K562 (cell line): ENCODE results near the gene DSCAM.

Source experiments
- CTCF ChIP-seq, 3 experiments: IDR thresholded peaks in 2 of 3; conservative IDR thresholded peaks in 1 of 3; 2 replicates each; pipeline ENCODE4 v1.5.1; 2011 to 2012; ENCODE audit warnings: low read length in 3 of 3, mild to moderate bottlenecking in 3 of 3, control low read depth in 2 of 3, improper control_type of control experiment in 1 of 3, inconsistent platforms in 1 of 3, low read depth in 1 of 3, mixed read lengths in 1 of 3, moderate library complexity in 1 of 3; ENCODE audit not compliant: insufficient read depth in 2 of 3
- ESRRA ChIP-seq: fragments of 450-650 bp; IDR thresholded peaks from 2 replicates; pipeline ENCODE4 v1.6.1; 2014; ENCODE audit warnings: low read depth, mild to moderate bottlenecking, moderate library complexity, borderline replicate concordance
- MAFG ChIP-seq: fragments of 450-650 bp; conservative IDR thresholded peaks from 2 replicates; pipeline ENCODE4 v1.6.1; 2016; ENCODE audit warnings: missing genetic modification characterization, missing compliant biosample characterization
- MTA2 ChIP-seq: fragments of 450-650 bp; IDR thresholded peaks from 2 replicates; pipeline ENCODE4 v1.6.1; 2016; ENCODE audit warnings: low read depth
- PREB ChIP-seq: sonication (generic); formaldehyde crosslinking; IDR thresholded peaks from 2 replicates; pipeline ENCODE4 v1.8.1; 2023; ENCODE audit warnings: mild to moderate bottlenecking, missing genetic modification reagents
- TAF15 ChIP-seq: fragments of 200-400 bp; formaldehyde crosslinking; IDR thresholded peaks from 2 replicates; pipeline ENCODE4 v1.6.1; 2017; ENCODE audit warnings: mild to moderate bottlenecking, low read depth, low read length, moderate library complexity
- TSC22D4 ChIP-seq: fragments of 450-650 bp; IDR thresholded peaks from 2 replicates; pipeline ENCODE4 v1.6.1; 2016; ENCODE audit warnings: missing genetic modification characterization, missing biosample characterization, control low read depth
- UBTF ChIP-seq, 2 experiments: IDR thresholded peaks; 2 replicates each; pipeline ENCODE4 v1.6.1; 2012; ENCODE audit warnings: improper control_type of control experiment in 2 of 2, low read depth in 2 of 2, low read length in 2 of 2, borderline replicate concordance in 1 of 2

- TF ChIP-seq MAFG (tag) (no peak), TSC22D4 (tag) (no peak), TAF15 (no peak), ESRRA (no peak), MTA2 (no peak), UBTF (IDR thresholded peaks at IDR 0.05; ENCODE audit: borderline replicate concordance in 1 of 2, low read depth in 2 of 2, low read length in 2 of 2) (no peak), PREB (CRISPR knock-in tag) (no peak), CTCF (IDR thresholded peaks at IDR 0.05 in 2 of 3, conservative IDR thresholded peaks at IDR 0.05 in 1 of 3; ENCODE audit: insufficient read depth in 2 of 3, low read depth in 1 of 3, low read length in 3 of 3) (no peak)
Measured at GRCh38 chr21:40753756-40754155, 93.2 kb downstream of the DSCAM start.
